ENCODE data around the gene PAX8.
A peak's percentile ranks its signal among the peaks of the same experiment; 100 is the strongest.

Gene PAX8

GRCh38 chr2:113236367-113237159 lies 42.2 kb downstream of the PAX8 start:
- DNase-seq (ENCODE audit: low read depth in 3 of 3): no peak

- peak; percentile 35 to 42 (median 38) for DNase-seq (ENCODE audit: low read depth in 3 of 3)
Observed at GRCh38 chr2:113235347-113236226, 43.1 kb downstream of the PAX8 start.

GRCh38 chr2:113234721-113235346 lies 43.9 kb downstream of the PAX8 start:
- DNase-seq (ENCODE audit: low read depth in 3 of 3): no peak

- no peak for DNase-seq (ENCODE audit: low read depth in 3 of 3)
Observed at GRCh38 chr2:113233593-113234550, 44.8 kb downstream of the PAX8 start.

- no peak for DNase-seq (ENCODE audit: low read depth in 3 of 3)
Observed at GRCh38 chr2:113232740-113233139, 46.0 kb downstream of the PAX8 start.

GRCh38 chr2:113232123-113232522 lies 46.6 kb downstream of the PAX8 start:
- DNase-seq (ENCODE audit: low read depth in 3 of 3): no peak

GRCh38 chr2:113231064-113231463 lies 47.7 kb downstream of the PAX8 start:
- no peak for DNase-seq (ENCODE audit: low read depth in 3 of 3)

- DNase-seq (ENCODE audit: low read depth in 3 of 3): no peak
Observed at GRCh38 chr2:113230531-113230930, 48.2 kb downstream of the PAX8 start.

- DNase-seq (ENCODE audit: low read depth in 3 of 3): no peak
Observed at GRCh38 chr2:113229795-113230194, 48.9 kb downstream of the PAX8 start.

- no peak for DNase-seq (ENCODE audit: low read depth in 3 of 3)
Observed at GRCh38 chr2:113228991-113229716, 49.6 kb downstream of the PAX8 start.

- no peak for DNase-seq (ENCODE audit: low read depth in 3 of 3)
Observed at GRCh38 chr2:113228351-113228750, 50.4 kb downstream of the PAX8 start.

GRCh38 chr2:113227698-113228097 lies 51.0 kb downstream of the PAX8 start:
- no peak for DNase-seq (ENCODE audit: low read depth in 3 of 3)

- no peak for DNase-seq (ENCODE audit: low read depth in 3 of 3)
Observed at GRCh38 chr2:113227290-113227689, 51.4 kb downstream of the PAX8 start.

GRCh38 chr2:113226462-113226861 lies 52.3 kb downstream of the PAX8 start:
- DNase-seq (ENCODE audit: low read depth in 3 of 3): no peak

- DNase-seq (ENCODE audit: low read depth in 3 of 3): no peak
Observed at GRCh38 chr2:113225263-113226259, 53.2 kb downstream of the PAX8 start.

- DNase-seq (ENCODE audit: low read depth in 3 of 3): no peak
Observed at GRCh38 chr2:113224647-113225236, 54.0 kb downstream of the PAX8 start.

- DNase-seq (ENCODE audit: low read depth in 3 of 3): no peak
Observed at GRCh38 chr2:113223813-113224212, 54.9 kb downstream of the PAX8 start.

GRCh38 chr2:113221846-113222245 lies 56.9 kb downstream of the PAX8 start:
- DNase-seq (ENCODE audit: low read depth in 3 of 3): no peak
